HG02884 (cell line): Measurements from ENCODE around the gene HOXD9.

Source experiments
- ATAC-seq: cut with Tn5 transposase; IDR thresholded peaks from one replicate; pipeline ENCODE4 v1.9.1; 2021; ENCODE audit warnings: mild to moderate bottlenecking, moderate library complexity; ENCODE audit not compliant: unreplicated experiment

Gene HOXD9

DNA sequence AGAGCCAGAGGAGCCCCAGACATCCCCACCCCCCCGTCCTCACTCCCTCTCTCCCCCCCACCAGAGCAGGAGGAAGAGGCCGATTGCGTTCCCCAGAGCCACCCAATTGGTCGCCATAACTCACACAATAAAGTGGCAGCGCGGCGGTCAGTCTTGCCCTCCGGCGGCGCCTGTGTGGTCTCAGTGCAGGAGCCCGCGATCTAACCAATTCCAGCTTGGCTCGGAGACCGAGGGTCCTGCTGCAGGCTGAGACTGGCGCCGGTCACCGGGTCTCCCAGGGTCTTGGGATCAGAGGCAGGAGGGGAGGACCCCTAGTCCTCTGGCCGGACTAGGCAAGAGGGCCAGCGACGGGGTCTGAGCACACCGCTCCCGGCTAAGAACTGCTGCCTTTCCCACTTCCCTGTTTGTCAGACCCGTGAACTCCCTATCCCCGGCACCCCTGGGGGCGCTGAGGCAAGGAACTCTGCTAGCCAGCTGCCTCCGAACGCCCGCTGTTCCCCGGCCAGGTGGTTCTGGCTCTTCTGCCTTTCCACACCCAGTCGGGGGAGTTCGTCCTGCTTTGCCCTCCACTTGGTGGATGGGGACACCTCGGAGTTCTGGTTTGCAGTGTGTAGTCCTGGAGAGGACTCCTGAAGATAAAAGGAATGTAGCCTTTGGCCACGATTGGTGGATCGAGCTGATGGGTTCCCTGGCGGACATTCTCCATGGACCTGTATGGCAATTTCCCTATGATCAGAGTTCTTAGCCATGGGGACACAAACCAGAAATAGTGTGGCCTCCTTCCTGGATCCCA, 24.0 kb upstream of the HOXD9 start:
- no peak for ATAC-seq

DNA sequence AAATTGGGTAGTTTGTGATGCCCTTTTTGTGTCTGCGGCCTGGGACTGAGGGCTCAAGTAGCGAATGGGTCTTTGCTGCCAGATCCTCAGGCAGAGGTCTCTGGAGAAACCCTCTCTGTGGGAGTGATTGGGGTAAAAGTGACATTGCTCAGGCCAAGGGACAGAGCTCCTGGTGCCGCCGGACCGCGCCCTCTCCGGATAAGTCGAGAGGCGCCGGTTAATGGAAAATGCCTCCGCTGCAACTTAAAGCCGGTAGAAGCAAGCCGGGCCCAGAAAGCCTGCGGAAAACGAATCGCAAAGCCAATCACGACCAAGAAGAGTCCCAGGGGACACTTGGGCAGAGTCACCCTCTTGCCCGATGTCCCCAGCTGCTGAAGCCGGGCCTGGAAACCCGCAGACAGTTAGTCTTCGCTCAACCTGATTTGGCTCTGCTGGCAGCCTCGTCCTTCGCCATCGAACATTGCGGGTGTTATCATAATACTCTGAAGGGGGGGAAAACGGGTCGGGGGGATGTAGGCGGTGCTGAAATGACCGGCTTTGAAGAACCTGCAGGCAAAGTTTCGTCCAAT, 23.3 kb upstream of the HOXD9 start:
- no peak for ATAC-seq

DNA sequence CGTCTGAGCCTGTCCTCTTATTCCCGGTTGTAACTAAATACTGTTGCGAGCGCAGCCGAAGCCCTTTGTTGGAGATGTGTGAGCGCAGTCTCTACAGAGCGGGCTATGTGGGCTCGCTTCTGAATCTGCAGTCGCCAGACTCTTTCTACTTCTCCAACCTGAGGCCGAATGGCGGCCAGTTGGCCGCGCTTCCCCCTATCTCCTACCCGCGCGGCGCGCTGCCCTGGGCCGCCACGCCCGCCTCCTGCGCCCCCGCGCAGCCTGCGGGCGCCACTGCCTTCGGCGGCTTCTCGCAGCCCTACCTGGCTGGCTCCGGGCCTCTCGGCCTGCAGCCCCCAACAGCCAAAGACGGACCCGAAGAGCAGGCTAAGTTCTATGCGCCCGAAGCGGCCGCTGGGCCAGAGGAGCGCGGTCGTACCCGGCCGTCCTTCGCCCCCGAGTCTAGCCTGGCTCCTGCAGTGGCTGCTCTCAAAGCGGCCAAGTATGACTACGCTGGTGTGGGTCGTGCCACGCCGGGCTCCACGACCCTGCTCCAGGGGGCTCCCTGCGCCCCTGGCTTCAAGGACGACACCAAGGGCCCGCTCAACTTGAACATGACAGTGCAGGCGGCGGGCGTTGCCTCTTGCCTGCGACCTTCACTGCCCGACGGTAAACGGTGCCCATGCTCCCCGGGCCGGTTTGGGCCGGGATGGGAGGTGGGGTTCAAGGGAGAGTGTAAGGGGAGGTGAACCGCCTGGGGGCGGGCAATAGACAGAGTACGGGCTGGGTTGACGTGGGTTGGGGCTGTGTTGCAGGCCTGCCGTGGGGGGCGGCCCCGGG, 22.6 kb upstream of the HOXD9 start, which contains the start of gene HOXD12:
Gene HOXD12 (plus strand): TSS at position 68 of the 819 bp plus-strand sequence. CDS start 7 bp downstream, at position 75.
- ATAC-seq: no peak

DNA sequence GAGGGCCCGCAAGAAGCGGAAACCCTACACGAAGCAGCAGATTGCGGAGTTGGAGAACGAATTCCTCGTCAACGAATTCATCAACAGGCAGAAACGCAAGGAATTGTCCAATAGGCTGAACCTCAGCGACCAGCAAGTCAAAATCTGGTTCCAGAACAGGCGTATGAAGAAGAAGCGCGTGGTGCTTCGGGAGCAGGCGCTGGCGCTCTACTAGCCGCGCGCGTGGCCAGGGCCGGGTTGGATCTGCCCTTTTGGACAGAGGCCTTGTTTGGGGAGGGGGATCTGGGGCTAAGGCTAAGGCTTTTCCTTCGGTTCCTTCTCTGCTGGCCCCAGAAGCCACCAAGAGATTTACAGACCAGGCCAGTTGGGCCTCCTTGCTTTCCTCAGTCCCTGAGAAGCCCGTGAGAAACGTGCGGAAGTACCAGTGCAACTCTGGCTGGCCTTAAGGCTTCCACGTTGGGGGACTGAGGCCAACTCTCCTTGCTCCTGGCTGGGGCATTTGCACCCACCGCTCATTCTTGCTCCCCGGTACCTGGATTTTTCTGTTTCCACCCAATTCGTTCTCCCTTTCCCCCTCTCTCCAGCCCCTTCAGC, 21.9 kb upstream of the HOXD9 start:
- ATAC-seq: no peak

DNA sequence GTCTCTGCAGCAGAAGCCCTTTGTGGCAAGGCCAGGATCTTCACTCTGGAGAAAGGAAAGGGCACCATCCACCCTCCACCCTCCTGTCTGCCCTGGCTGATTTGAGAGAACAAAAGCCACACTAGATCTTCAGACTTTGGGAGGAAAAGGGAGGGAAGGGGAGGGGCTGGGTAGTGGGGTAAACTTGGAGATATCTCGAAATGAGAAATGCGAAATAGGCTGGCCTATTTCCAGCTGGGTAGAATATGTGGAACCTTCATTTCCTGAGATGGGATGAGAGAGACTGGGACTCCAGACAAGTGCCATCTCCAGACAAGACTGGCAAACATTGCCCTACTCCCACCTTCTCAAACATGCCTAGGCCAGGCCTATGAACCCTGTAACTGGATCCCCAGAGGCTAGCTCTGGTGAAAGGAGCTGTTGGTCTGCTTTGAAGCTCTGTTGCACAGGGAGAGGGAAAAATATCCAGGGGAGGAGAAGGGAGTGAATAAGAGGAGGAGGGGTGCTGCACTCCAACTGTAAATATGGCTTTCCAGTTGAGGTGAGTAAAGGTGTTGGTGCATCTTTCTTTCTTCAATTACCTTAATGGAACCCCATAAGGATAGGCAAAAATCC, 21.2 kb upstream of the HOXD9 start:
- ATAC-seq: no peak

DNA sequence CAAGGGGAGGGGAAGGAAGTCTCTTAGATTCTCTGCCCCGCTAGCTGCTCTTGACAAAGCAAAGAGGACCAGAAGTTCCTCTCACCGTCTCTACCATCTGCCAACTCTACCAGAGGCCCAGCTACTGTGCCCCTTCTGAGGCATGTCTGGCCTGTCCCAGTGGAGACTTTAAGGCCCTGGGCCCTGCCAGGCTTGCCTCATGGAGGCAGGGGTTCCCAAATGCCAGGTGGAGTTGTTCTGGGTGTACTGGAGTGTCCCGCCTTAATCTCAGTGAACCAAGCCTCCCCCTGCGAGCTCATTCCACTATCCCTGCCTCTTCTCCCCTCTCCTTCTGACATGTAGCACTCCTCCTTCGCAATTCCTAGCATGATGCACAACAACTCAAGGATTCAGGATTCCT, 20.7 kb upstream of the HOXD9 start:
- ATAC-seq: no peak

DNA sequence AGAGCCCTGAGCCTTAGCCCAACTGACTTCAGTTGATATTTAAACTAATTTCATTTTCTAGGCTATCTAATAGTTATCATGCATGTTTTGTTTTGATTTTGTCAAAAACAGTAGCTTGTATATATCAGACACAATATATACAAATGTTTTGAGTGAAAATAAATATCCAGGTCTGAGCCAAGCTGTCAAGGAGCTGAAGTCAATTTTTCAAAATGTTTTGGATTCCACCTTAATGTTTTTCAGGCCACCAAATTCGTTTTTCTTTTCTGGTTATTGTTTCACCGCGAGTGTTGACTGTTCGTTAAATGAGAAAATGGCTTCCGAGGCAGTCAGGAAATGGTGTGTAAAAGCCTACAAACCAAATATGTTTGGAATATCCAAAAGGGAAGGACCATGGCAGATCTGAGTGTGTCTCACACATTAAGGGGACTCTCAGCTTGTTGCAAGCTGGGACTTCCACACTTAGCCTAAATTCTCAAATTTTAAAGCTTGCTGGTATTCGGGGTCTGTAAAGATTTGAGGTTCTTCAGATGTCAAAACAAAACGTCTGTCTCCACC, 20.1 kb upstream of the HOXD9 start:
- no peak for ATAC-seq

DNA sequence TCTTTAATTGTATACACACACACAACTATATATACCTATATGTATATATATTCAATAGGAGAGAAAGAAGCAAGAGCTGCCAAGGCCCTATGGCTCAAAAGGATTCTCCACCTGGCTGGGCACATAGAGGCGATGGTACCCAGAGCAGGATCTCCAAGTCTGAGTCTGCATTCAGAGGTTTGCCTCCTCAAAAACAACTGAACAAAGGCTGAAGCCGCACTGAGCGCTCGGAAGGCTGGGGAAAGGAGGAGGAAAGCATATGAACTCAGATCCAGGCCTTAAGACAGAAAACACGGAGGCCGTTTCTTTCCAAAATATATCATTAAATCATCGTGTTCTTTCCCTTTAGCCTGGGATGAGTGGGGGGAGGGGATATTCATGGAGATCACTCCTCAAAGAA, 19.3 kb upstream of the HOXD9 start:
- ATAC-seq: no peak

DNA sequence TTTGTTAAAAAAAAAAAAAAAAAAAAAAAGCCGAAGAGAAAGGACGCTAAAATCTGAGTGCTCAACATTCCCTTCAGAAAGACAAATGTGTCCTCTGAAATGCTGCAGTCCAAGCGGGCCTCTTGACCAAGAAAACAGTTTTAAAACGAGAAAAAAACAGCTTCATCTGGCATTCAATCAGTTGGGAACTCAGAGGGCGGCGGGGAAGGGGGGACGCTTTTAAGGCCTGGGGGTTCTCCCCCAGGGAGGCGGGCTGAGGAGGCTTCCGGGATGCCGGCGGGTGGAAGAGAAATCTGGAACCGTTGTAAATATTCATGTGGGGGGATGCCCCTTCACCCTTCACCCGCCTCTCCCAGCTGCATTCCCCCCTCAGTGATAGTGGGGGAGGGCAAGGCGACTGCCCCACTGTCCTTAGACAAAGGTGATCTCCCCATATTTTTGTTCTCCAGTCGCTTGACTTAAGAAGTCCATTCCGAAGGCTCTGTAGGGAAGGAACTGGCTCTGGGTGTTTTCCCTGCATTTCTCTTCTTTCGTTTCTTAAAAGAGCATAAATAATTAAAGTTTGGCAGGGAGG, 18.7 kb upstream of the HOXD9 start:
- no peak for ATAC-seq

DNA sequence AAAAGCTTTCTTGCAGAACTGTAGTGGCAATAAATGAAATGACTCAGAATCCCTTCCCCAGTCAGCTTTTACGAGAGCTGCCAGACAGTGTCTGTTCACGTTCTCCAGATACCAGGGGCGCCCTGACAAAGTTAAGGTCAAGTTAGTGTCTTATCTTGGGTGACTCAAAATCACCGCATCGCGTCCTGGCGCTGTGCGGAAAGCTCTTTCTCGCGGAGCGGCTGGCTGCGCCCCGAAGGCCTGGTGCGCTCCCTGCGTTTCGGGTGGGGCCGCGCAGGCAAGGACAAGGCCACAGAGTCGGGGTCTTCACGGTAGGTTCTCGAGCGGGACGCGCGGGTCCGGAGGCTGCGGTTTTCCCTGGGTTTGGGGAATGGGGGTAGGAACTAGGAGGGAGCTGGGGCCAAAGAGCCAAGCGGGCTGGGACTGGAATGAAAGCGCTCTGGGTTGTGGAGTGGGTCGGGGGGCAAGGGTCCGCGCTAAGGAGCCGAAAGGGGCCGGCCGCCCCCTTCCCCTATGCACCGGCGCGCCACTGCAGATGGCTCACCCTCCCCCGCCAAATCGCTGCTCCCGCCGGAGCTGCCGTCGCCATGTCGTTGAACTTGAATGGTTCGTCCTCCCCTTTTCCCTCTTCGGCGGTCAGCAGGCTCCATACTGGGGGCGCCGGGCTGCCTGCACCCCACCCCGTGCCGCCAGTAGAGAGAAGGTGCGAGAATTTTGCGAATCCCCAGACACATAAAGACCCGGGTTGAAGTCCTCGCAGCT, 18.0 kb upstream of the HOXD9 start:
- no peak for ATAC-seq

DNA sequence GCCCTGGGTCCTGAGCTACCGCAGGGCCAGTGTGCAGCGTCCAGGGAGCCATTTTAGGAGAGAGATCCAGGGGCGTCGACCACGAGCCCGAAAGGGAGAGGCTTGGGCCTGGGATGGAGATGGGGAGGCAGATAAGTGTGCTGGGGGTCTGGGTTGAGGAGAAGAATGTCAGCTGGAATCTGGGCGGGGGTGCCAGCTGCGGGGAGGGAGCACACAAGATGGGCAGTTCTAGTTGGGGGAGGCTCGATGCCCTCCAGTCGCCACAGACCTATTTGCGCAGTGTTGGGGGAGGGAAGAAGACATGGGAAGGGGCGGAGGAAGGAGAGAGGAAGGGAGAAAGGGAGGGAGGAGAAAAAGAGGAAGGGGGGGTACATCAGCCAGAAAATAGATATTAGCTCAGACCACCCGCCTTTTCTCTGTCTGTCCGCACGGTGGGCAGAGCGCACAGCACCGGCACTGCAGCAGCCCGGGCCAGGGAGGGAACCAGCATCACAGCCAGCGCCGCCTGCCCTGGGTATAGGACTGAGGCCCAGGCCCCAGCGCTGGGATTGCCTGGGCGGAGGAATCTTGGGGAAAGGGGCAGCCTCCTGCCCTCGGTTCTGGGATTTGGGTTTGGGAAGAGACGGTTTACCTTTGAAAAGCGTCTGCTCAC, 17.3 kb upstream of the HOXD9 start:
- no peak for ATAC-seq

DNA sequence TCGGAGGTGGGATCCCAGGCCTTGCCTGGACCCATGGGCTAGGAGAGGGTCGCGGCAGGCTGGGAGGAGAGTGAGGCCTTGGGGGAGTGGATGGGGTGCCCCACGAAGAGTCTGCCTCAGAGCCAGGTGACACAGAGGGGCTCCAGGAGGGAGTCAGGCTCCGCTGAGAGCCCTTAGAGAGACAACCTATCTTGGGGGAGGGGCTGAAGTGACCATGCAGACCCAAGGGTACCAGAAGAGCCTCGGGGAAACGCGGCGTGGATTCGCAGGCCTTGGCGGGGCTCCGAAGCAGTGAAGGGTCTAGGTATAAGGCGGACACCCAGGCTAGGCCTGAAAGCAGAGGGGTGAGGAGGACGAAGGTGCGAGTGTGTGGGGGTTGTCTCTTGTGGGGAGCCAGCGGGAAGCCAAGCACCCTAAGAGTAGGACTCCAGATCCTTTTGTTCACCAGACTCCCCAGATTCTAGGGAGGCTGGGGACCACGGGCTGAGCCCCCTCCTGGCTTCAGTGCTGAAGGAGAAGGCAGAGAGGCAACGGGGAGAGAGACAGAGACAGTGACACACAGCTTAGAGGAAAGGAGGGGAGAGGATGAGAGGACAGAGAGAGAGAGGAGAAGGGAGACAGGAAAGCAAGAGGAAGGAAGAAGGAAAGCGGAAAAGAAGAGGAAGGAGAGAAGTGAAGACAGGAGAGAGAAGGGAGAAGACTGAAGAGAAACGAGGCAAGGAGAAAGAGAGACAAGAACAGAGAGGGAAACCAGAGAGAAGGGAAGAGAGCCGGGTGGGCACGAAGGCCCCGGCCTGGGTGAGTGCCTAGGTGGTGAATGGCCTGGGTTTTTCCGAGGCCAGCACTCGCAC, 16.6 kb upstream of the HOXD9 start:
- ATAC-seq: no peak

DNA sequence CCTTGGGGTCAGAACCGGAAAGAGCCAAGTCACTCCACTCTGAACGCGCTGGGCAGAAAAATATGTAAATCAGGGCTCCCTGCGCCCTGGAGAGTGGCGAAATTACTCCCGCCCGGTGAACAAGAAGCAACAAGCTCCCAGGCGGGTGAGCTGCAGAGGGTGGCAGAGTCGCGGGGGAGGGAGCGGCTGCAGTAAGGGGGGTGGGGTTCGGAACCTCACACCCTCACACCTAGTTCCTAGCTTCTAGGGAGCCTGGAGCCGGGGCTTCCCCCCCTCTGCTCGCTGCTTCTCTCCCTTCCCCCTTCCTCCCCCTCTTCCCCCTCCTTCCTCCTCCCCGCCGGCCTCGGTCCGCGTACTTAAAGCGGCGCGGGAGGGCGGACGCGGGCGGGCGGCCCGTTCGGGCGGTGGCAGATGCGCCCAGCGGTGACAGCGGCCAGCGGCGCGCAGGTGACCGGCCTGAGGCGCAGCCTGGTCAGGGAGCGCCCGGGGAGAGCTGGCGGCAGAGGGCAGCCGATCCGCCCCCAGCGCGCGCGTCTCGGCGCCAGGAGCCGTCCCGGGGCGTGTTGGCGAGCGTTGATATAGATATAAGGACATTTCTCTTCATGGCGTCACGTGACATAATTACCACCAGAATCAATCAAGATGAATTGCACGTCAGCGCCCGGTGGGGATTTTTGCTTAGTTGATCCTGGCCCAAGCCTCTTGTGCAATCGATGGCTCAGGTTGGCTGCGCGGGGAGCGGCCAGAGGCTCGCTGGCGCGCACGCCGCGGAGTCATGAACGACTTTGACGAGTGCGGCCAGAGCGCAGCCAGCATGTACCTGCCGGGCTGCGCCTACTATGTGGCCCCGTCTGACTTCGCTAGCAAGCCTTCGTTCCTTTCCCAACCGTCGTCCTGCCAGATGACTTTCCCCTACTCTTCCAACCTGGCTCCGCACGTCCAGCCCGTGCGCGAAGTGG, 15.7 kb upstream of the HOXD9 start, which contains the start of gene HOXD11:
Gene HOXD11 (plus strand): TSS at position 700 of the 959 bp plus-strand sequence. CDS start 76 bp downstream, at position 776.
- no peak for ATAC-seq

DNA sequence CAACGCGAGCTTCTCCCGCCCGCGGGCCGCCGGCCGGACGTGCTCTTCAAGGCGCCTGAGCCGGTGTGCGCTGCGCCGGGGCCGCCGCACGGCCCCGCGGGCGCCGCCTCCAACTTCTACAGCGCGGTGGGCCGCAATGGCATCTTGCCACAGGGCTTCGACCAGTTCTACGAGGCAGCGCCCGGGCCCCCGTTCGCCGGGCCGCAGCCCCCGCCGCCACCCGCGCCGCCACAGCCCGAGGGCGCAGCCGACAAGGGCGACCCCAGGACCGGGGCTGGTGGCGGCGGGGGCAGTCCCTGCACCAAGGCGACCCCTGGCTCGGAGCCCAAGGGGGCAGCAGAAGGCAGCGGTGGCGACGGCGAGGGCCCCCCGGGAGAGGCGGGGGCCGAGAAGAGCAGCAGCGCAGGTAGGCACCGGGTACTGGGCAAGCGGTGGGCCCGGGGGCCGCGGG, 14.8 kb upstream of the HOXD9 start:
- ATAC-seq: no peak

DNA sequence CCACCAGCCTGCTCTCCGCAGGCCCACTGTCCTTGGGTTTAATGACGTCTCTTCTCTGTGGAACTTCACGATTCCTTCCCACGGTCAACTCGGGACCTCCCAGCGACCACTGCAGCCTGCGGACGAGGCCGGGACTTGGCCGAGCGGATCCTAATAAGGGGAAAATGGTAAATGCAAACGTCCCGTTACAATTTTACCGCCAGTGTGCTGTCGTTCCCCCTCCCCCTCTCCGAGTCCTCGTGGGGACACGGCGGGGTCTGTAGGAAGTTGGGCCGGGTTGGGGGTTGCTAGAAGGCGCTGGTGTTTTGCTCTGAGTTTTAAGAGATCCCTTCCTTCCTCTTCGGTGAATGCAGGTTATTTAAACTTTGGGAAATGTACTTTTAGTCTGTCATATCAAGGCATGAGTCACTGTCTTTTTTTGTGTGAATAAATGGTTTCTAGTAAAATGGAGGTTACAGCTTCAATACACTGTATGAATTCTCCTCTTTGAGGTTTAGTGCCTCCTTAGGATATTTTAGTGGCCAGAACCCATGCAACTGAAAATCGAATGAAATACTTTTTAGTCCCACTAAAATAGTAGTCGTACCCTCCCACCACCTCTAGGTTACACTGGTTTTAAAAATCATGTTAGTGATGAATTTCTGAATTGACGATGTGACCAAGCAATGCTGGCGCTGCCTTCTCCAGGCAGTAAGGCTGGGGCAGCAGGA, 13.2 kb upstream of the HOXD9 start:
- ATAC-seq: no peak

DNA sequence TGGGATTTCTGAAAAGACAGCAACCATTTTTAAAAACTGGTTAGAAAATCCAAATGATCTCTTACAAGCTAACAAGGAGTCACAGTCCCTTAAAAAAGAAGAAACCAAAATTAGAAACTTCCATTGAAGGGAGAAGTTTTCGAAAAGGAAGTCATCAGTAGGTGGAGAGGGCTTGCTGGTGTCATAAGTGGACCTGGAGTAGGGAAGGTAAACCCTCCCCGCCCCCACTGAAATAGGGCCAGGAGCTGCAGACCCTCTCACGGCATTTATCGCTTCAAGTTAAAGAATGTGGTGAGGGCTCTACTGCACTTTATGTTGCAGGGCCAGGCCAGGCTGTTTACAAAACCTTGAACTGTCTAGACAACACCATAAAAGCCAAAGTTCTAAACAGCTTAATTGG, 12.6 kb upstream of the HOXD9 start:
- ATAC-seq: no peak
